HEK293 (cell line): ENCODE data around the gene P2RX4.
A peak's percentile ranks its signal among the peaks of the same experiment; 100 is the strongest.

Experiments used
- GLIS1 ChIP-seq: fragments of 450-650 bp; formaldehyde crosslinking; IDR thresholded peaks from 2 replicates; pipeline ENCODE4 v1.5.1; 2016; ENCODE audit warnings: missing biosample characterization, missing genetic modification characterization
- GLIS2 ChIP-seq: fragments of 450-650 bp; formaldehyde crosslinking; IDR thresholded peaks from 2 replicates; pipeline ENCODE4 v1.5.1; 2016; ENCODE audit warnings: missing biosample characterization, missing genetic modification characterization
- KLF10 ChIP-seq: fragments of 450-650 bp; IDR thresholded peaks from 2 replicates; pipeline ENCODE4 v1.5.1; 2018; ENCODE audit warnings: missing biosample characterization, mild to moderate bottlenecking, missing genetic modification characterization
- KLF8 ChIP-seq: fragments of 450-650 bp; formaldehyde crosslinking; IDR thresholded peaks from 2 replicates; pipeline ENCODE4 v1.5.1; 2016; ENCODE audit warnings: missing biosample characterization, missing genetic modification characterization
- MYNN ChIP-seq: fragments of 450-650 bp; formaldehyde crosslinking; IDR thresholded peaks from 2 replicates; pipeline ENCODE4 v1.5.1; 2016; ENCODE audit warnings: missing biosample characterization, missing genetic modification characterization, borderline replicate concordance
- MZF1 ChIP-seq: fragments of 450-650 bp; formaldehyde crosslinking; IDR thresholded peaks from 2 replicates; pipeline ENCODE4 v1.5.1; 2017; ENCODE audit warnings: missing biosample characterization, missing genetic modification characterization, borderline replicate concordance
- SALL2 ChIP-seq: fragments of 450-650 bp; formaldehyde crosslinking; IDR thresholded peaks from 2 replicates; pipeline ENCODE4 v1.5.0; 2017; ENCODE audit warnings: missing biosample characterization, mild to moderate bottlenecking, missing genetic modification characterization, borderline replicate concordance
- SP7 ChIP-seq: fragments of 450-650 bp; formaldehyde crosslinking; IDR thresholded peaks from 2 replicates; pipeline ENCODE4 v1.5.1; 2016; ENCODE audit warnings: missing biosample characterization, missing genetic modification characterization
- TRIM28 ChIP-seq: IDR thresholded peaks from 2 replicates; pipeline ENCODE4 v1.6.1; 2011; ENCODE audit warnings: low read length, control low read depth, borderline replicate concordance
- YY1 ChIP-seq: fragments of 450-650 bp; formaldehyde crosslinking; IDR thresholded peaks from 2 replicates; pipeline ENCODE4 v1.5.1; 2018; ENCODE audit warnings: missing biosample characterization, missing genetic modification characterization
- ZFP37 ChIP-seq: fragments of 450-650 bp; formaldehyde crosslinking; IDR thresholded peaks from 2 replicates; pipeline ENCODE4 v1.5.1; 2016; ENCODE audit warnings: missing biosample characterization, missing genetic modification characterization
- ZNF114 ChIP-seq: fragments of 450-650 bp; formaldehyde crosslinking; IDR thresholded peaks from 2 replicates; pipeline ENCODE4 v1.5.0; 2017; ENCODE audit warnings: missing biosample characterization, missing genetic modification characterization
- ZNF155 ChIP-seq: fragments of 450-650 bp; formaldehyde crosslinking; IDR thresholded peaks from 2 replicates; pipeline ENCODE4 v1.5.1; 2016; ENCODE audit warnings: missing biosample characterization, missing genetic modification characterization
- ZNF169 ChIP-seq: fragments of 450-650 bp; formaldehyde crosslinking; IDR thresholded peaks from 2 replicates; pipeline ENCODE4 v1.5.1; 2016; ENCODE audit warnings: missing biosample characterization, missing genetic modification characterization
- ZNF266 ChIP-seq: fragments of 450-650 bp; formaldehyde crosslinking; IDR thresholded peaks from 2 replicates; pipeline ENCODE4 v1.5.1; 2016; ENCODE audit warnings: missing biosample characterization, missing genetic modification characterization, low read depth
- ZNF302 ChIP-seq: fragments of 450-650 bp; formaldehyde crosslinking; IDR thresholded peaks from 2 replicates; pipeline ENCODE4 v1.5.1; 2016; ENCODE audit warnings: missing biosample characterization, missing genetic modification characterization, low read depth
- ZNF324 ChIP-seq: fragments of 450-650 bp; formaldehyde crosslinking; IDR thresholded peaks from 2 replicates; pipeline ENCODE4 v1.5.1; 2016; ENCODE audit warnings: missing biosample characterization, missing genetic modification characterization
- ZNF366 ChIP-seq: fragments of 450-650 bp; formaldehyde crosslinking; conservative IDR thresholded peaks from 2 replicates; pipeline ENCODE4 v1.5.1; 2016; ENCODE audit warnings: missing biosample characterization, missing genetic modification characterization
- ZNF521 ChIP-seq: fragments of 450-650 bp; formaldehyde crosslinking; IDR thresholded peaks from 2 replicates; pipeline ENCODE4 v1.5.1; 2017; ENCODE audit warnings: missing biosample characterization, mild to moderate bottlenecking, missing genetic modification characterization
- ZNF555 ChIP-seq: fragments of 450-650 bp; formaldehyde crosslinking; conservative IDR thresholded peaks from 2 replicates; pipeline ENCODE4 v1.5.1; 2017; ENCODE audit warnings: missing biosample characterization, mild to moderate bottlenecking, missing genetic modification characterization, inconsistent platforms
- ZNF561 ChIP-seq: fragments of 450-650 bp; IDR thresholded peaks from 2 replicates; pipeline ENCODE4 v1.5.1; 2018; ENCODE audit warnings: missing biosample characterization, missing genetic modification characterization, borderline replicate concordance
- ZNF623 ChIP-seq: fragments of 450-650 bp; formaldehyde crosslinking; IDR thresholded peaks from 2 replicates; pipeline ENCODE4 v1.5.1; 2016; ENCODE audit warnings: missing biosample characterization, missing genetic modification characterization
- ZNF654 ChIP-seq: fragments of 450-650 bp; formaldehyde crosslinking; IDR thresholded peaks from 2 replicates; pipeline ENCODE4 v1.5.1; 2016; ENCODE audit warnings: low read depth, missing biosample characterization, missing genetic modification characterization
- ZNF777 ChIP-seq: fragments of 450-650 bp; formaldehyde crosslinking; IDR thresholded peaks from 2 replicates; pipeline ENCODE4 v1.5.1; 2017; ENCODE audit warnings: missing biosample characterization, missing genetic modification characterization, borderline replicate concordance
- ZNF837 ChIP-seq: fragments of 450-650 bp; formaldehyde crosslinking; IDR thresholded peaks from 2 replicates; pipeline ENCODE4 v1.5.1; 2016; ENCODE audit warnings: missing biosample characterization, missing genetic modification characterization
- TF ChIP-seq, protein P1 (sequence below): fragments of 450-650 bp; formaldehyde crosslinking; IDR thresholded peaks from 2 replicates; pipeline ENCODE4 v1.5.1; 2016; ENCODE audit warnings: missing biosample characterization, missing genetic modification characterization
- TF ChIP-seq, protein P2 (sequence below): fragments of 450-650 bp; formaldehyde crosslinking; IDR thresholded peaks from 2 replicates; pipeline ENCODE4 v1.5.1; 2016; ENCODE audit warnings: missing biosample characterization, missing genetic modification characterization
- TF ChIP-seq, protein P3 (sequence below): fragments of 450-650 bp; formaldehyde crosslinking; IDR thresholded peaks from 2 replicates; pipeline ENCODE4 v1.5.1; 2017; ENCODE audit warnings: missing biosample characterization, missing genetic modification characterization
- TF ChIP-seq, protein P4 (sequence below): IDR thresholded peaks from 2 replicates; pipeline ENCODE4 v1.6.1; 2011; ENCODE audit warnings: mild to moderate bottlenecking, low read depth, low read length, borderline replicate concordance
- TF ChIP-seq, protein P5 (sequence below): fragments of 450-650 bp; IDR thresholded peaks from 2 replicates; pipeline ENCODE4 v1.5.1; 2018; ENCODE audit warnings: missing biosample characterization, missing genetic modification characterization
- TF ChIP-seq, protein P6 (sequence below): fragments of 450-650 bp; formaldehyde crosslinking; IDR thresholded peaks from 2 replicates; pipeline ENCODE4 v1.5.1; 2017; ENCODE audit warnings: missing biosample characterization, missing genetic modification characterization

P2RX4 gene

DNA sequence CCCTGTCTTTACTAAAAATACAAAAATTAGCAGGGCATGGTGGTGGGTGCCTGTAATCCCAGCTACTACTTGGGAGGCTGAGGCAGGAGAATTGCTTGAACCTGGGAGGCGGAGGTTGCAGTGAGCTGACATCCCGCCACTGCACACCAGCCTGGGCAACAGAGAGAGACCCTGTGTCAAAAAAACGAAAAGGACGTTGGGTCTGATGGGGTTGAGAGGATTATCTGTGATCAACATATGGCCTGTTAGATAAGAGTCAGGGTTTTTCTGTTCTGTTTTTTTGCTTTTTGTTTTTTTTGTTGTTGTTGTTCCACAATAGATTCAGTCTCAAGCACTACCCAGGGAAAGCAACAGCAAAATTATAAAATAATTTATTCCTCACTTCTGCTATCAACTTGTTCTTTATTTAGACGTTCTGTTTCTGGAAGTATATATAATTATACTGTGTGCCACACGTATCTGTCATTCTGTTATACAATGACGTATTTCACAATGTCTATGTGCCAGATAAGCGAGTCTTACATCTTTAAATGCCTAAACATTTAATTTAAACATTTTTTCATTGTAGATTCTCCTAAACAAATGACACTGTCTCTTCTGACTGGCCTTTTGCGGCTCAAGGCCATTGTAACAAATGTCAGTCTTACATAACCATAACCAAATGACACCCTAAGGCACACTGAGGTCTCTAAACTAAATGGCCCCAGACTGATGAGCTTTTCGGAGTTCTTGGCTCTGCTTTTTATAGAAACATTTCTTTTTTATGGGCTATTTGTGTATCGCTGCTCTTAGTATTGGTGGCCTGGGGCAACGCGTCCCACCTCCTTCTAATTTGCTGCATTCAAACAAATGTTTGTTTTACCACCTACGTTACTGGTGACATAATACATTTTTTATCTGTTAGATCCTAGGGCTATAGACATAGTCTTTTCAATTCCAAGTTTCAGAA lies 7.2 kb upstream of the P2RX4 start (continued):
- TF ChIP-seq, protein P1, sequence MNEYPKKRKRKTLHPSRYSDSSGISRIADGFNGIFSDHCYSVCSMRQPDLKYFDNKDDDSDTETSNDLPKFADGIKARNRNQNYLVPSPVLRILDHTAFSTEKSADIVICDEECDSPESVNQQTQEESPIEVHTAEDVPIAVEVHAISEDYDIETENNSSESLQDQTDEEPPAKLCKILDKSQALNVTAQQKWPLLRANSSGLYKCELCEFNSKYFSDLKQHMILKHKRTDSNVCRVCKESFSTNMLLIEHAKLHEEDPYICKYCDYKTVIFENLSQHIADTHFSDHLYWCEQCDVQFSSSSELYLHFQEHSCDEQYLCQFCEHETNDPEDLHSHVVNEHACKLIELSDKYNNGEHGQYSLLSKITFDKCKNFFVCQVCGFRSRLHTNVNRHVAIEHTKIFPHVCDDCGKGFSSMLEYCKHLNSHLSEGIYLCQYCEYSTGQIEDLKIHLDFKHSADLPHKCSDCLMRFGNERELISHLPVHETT (tag by site-specific recombination): peak; percentile 87
- TF ChIP-seq ZNF324: peak; percentile 76; the same call in 1 of the 2 replicates
- TF ChIP-seq ZNF561: peak; percentile 83; the same call in 1 of the 2 replicates
- no peak for TF ChIP-seq ZNF555 (tag by site-specific recombination)
- TF ChIP-seq ZNF623 (tag by site-specific recombination): no peak
- no peak for TF ChIP-seq MYNN (tag by site-specific recombination)
- TF ChIP-seq, protein P2, sequence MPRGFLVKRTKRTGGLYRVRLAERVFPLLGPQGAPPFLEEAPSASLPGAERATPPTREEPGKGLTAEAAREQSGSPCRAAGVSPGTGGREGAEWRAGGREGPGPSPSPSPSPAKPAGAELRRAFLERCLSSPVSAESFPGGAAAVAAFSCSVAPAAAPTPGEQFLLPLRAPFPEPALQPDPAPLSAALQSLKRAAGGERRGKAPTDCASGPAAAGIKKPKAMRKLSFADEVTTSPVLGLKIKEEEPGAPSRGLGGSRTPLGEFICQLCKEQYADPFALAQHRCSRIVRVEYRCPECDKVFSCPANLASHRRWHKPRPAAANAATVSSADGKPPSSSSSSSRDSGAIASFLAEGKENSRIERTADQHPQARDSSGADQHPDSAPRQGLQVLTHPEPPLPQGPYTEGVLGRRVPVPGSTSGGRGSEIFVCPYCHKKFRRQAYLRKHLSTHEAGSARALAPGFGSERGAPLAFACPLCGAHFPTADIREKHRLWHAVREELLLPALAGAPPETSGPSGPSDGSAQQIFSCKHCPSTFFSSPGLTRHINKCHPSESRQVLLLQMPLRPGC (tag by site-specific recombination): peak; percentile 89
- TF ChIP-seq SALL2: no peak
- TF ChIP-seq KLF8: peak; percentile 75; the same call in 1 of the 2 replicates
- no peak for TF ChIP-seq ZNF521 (tag by site-specific recombination)
- TF ChIP-seq, protein P3, sequence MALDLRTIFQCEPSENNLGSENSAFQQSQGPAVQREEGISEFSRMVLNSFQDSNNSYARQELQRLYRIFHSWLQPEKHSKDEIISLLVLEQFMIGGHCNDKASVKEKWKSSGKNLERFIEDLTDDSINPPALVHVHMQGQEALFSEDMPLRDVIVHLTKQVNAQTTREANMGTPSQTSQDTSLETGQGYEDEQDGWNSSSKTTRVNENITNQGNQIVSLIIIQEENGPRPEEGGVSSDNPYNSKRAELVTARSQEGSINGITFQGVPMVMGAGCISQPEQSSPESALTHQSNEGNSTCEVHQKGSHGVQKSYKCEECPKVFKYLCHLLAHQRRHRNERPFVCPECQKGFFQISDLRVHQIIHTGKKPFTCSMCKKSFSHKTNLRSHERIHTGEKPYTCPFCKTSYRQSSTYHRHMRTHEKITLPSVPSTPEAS: no peak
- no peak for TF ChIP-seq YY1 (tag by site-specific recombination)
- no peak for TF ChIP-seq ZNF114 (tag by site-specific recombination)
- TF ChIP-seq, protein P4, sequence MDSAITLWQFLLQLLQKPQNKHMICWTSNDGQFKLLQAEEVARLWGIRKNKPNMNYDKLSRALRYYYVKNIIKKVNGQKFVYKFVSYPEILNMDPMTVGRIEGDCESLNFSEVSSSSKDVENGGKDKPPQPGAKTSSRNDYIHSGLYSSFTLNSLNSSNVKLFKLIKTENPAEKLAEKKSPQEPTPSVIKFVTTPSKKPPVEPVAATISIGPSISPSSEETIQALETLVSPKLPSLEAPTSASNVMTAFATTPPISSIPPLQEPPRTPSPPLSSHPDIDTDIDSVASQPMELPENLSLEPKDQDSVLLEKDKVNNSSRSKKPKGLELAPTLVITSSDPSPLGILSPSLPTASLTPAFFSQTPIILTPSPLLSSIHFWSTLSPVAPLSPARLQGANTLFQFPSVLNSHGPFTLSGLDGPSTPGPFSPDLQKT: no peak
- TF ChIP-seq, protein P5, sequence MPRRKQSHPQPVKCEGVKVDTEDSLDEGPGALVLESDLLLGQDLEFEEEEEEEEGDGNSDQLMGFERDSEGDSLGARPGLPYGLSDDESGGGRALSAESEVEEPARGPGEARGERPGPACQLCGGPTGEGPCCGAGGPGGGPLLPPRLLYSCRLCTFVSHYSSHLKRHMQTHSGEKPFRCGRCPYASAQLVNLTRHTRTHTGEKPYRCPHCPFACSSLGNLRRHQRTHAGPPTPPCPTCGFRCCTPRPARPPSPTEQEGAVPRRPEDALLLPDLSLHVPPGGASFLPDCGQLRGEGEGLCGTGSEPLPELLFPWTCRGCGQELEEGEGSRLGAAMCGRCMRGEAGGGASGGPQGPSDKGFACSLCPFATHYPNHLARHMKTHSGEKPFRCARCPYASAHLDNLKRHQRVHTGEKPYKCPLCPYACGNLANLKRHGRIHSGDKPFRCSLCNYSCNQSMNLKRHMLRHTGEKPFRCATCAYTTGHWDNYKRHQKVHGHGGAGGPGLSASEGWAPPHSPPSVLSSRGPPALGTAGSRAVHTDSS (tag by site-specific recombination): no peak; the same call in 1 of the 2 replicates
- no peak for TF ChIP-seq ZNF169 (tag by site-specific recombination)
- peak; percentile 56 for TF ChIP-seq GLIS2 (tag by site-specific recombination)
- peak; percentile 96 for TF ChIP-seq SP7 (tag by site-specific recombination)
- TF ChIP-seq ZNF302: no peak
- peak; percentile 11; the same call in 1 of the 2 replicates for TF ChIP-seq ZNF654
- TF ChIP-seq ZNF777 (tag by site-specific recombination): no peak
- peak; percentile 46; the same call in 1 of the 2 replicates for TF ChIP-seq MZF1 (tag by site-specific recombination)
- TF ChIP-seq ZNF366 (tag by site-specific recombination): peak; percentile 91
- TF ChIP-seq, protein P6, sequence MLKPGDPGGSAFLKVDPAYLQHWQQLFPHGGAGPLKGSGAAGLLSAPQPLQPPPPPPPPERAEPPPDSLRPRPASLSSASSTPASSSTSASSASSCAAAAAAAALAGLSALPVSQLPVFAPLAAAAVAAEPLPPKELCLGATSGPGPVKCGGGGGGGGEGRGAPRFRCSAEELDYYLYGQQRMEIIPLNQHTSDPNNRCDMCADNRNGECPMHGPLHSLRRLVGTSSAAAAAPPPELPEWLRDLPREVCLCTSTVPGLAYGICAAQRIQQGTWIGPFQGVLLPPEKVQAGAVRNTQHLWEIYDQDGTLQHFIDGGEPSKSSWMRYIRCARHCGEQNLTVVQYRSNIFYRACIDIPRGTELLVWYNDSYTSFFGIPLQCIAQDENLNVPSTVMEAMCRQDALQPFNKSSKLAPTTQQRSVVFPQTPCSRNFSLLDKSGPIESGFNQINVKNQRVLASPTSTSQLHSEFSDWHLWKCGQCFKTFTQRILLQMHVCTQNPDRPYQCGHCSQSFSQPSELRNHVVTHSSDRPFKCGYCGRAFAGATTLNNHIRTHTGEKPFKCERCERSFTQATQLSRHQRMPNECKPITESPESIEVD (tag by site-specific recombination): peak; percentile 97
- TF ChIP-seq TRIM28: peak; percentile 45; the same call in 1 of the 2 replicates
- TF ChIP-seq GLIS1 (tag by site-specific recombination): peak; percentile 99
- TF ChIP-seq ZFP37 (tag by site-specific recombination): no peak
- TF ChIP-seq ZNF155 (tag by site-specific recombination): no peak
- TF ChIP-seq ZNF266 (tag by site-specific recombination): no peak
- no peak for TF ChIP-seq ZNF837 (tag by site-specific recombination)
- TF ChIP-seq KLF10 (tag by site-specific recombination): peak; percentile 86
